ENCODE results near the gene UNC13A. TPM values are rescaled to one million over a fixed set of nuclear protein-coding genes. Genes with fewer than 3 reads are reported as not detected.

UNC13A gene
- total RNA-seq, 2 donors from 2014 or later = 0.24 to 0.28 TPM

- ATAC-seq (no peak), DNase-seq (no peak)
- intact Hi-C loops (cut with DNase I, micrococcal nuclease) = no loop called here
Measured at GRCh38 chr19:17678836-17679235, 9.3 kb downstream of the UNC13A start.

- intact Hi-C loops (cut with DNase I, micrococcal nuclease) = no loop called here
- DNase-seq = no peak
- ATAC-seq = no peak
Measured at GRCh38 chr19:17677002-17677401, 11.2 kb downstream of the UNC13A start.

GRCh38 chr19:17676295-17676694 is 11.9 kb downstream of the UNC13A start:
- intact Hi-C loops (cut with DNase I, micrococcal nuclease) = no loop called here
- no peak for ATAC-seq
- DNase-seq = no peak

- no peak for ATAC-seq
- intact Hi-C loops (cut with DNase I, micrococcal nuclease) = no loop called here
- DNase-seq = no peak
Measured at GRCh38 chr19:17673937-17674799, 14.0 kb downstream of the UNC13A start.

GRCh38 chr19:17671906-17672305 is 16.2 kb downstream of the UNC13A start:
- ATAC-seq (peak; percentile 38), DNase-seq (no peak)
- intact Hi-C loops (cut with DNase I, micrococcal nuclease) = no loop called here

- ATAC-seq = no peak
- no peak for DNase-seq
- intact Hi-C loops (cut with DNase I, micrococcal nuclease) = no loop called here
Measured at GRCh38 chr19:17669419-17669818, 18.7 kb downstream of the UNC13A start.

- intact Hi-C loops (cut with DNase I, micrococcal nuclease) = no loop called here
- DNase-seq (no peak), ATAC-seq (no peak)
Measured at GRCh38 chr19:17665058-17665457, 23.1 kb downstream of the UNC13A start.

- DNase-seq (no peak), ATAC-seq (no peak)
- intact Hi-C loops (cut with DNase I, micrococcal nuclease) = no loop called here
Measured at GRCh38 chr19:17659996-17660395, 28.2 kb downstream of the UNC13A start.

GRCh38 chr19:17658666-17659065 is 29.5 kb downstream of the UNC13A start:
- ATAC-seq = no peak
- intact Hi-C loops (cut with DNase I, micrococcal nuclease) = no loop called here
- DNase-seq = no peak

- no peak for DNase-seq
- intact Hi-C loops (cut with DNase I, micrococcal nuclease) = no loop called here
- no peak for ATAC-seq
Measured at GRCh38 chr19:17658240-17658639, 29.9 kb downstream of the UNC13A start.

GRCh38 chr19:17656970-17657369 is 31.2 kb downstream of the UNC13A start:
- ATAC-seq (no peak), DNase-seq (no peak)
- intact Hi-C loops (cut with DNase I, micrococcal nuclease) = no loop called here

- no peak for ATAC-seq
- no peak for DNase-seq
- intact Hi-C loops (cut with DNase I, micrococcal nuclease) = no loop called here
Measured at GRCh38 chr19:17655751-17656472, 32.2 kb downstream of the UNC13A start.

- DNase-seq = peak; percentile 49 to 60
- ATAC-seq = peak; percentile 97
- intact Hi-C loops (cut with DNase I, micrococcal nuclease) = no loop called here
Measured at GRCh38 chr19:17654993-17655392, 33.2 kb downstream of the UNC13A start.

- ATAC-seq = no peak
- intact Hi-C loops (cut with DNase I, micrococcal nuclease) = no loop called here
- no peak for DNase-seq
Measured at GRCh38 chr19:17652627-17653026, 35.5 kb downstream of the UNC13A start.

- DNase-seq = no peak
- no peak for ATAC-seq
- intact Hi-C loops (cut with DNase I, micrococcal nuclease) = no loop called here
Measured at GRCh38 chr19:17648786-17649185, 39.4 kb downstream of the UNC13A start.

GRCh38 chr19:17648097-17648660 is 40.0 kb downstream of the UNC13A start:
- ATAC-seq (no peak), DNase-seq (no peak)
- intact Hi-C loops (cut with DNase I, micrococcal nuclease) = no loop called here

- intact Hi-C loops (cut with DNase I, micrococcal nuclease) = no loop called here
- ATAC-seq (no peak), DNase-seq (no peak)
Measured at GRCh38 chr19:17647071-17648020, 40.8 kb downstream of the UNC13A start.

- DNase-seq = no peak
- no peak for ATAC-seq
- intact Hi-C loops (cut with DNase I, micrococcal nuclease) = no loop called here
Measured at GRCh38 chr19:17646441-17646840, 41.7 kb downstream of the UNC13A start.

All from left colon (tissue), 2 donors.